NCI-H146 treated with DMSO at 0.1 percent for 48 hours (cell line): ENCODE data around the gene GBP7.
"Not testable (repeated sequence)": the region's sequence is repeated elsewhere in the genome, so short reads cannot be mapped to it uniquely, and the experiment has no call there.

Source experiments
- DNase-seq: peaks from one replicate; lab custom pipeline; 2025; ENCODE audit not compliant: unreplicated experiment; lab: John Stamatoyannopoulos, UW

Gene GBP7, protein sequence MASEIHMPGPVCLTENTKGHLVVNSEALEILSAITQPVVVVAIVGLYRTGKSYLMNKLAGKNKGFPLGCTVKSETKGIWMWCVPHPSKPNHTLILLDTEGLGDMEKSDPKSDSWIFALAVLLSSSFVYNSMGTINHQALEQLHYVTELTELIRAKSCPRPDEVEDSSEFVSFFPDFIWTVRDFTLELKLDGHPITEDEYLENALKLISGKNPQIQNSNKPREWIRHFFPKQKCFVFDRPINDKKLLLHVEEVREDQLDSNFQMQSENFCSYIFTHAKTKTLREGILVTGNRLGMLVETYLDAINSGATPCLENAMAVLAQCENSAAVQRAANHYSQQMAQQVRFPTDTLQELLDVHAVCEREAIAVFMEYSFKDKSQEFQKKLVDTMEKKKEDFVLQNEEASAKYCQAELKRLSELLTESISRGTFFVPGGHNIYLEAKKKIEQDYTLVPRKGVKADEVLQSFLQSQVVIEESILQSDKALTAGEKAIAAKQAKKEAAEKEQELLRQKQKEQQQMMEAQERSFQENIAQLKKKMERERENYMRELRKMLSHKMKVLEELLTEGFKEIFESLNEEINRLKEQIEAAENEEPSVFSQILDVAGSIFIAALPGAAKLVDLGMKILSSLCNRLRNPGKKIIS

DNA sequence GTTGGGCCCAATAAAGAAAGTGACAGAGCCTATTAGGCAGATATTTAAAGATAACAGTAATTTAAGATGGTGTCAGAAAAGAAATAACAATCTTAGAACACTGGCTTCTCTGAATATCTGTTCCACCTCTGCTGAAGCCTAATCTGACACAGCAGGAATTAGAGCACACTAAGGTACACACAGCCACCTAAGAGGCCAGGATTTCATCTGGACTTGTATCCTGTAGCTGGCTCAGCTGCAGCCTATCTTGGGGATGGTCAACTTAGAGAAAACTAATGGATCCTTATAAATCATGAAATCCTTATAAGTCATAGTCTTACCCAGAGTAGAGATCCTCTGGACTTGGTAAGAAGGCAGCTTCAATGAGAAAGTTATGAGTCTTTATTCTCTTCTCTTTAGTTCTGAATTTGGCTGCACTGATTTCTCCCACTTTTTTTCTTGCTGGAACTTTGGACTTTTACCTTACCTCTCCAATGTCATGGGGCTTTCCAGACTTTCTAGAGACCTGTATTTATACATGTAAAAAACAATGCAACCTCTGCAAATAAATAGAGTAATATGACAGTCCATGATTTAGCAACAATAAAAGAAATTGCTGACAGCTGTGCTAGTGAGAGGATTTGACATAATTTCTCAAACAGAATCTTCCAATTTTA is at the start of gene GBP7:
TSS of gene GBP7 (minus strand) at position 403 of the 656 bp plus-strand sequence. CDS start 4,068 bp downstream, outside the sequence.
- no peak for DNase-seq

DNA sequence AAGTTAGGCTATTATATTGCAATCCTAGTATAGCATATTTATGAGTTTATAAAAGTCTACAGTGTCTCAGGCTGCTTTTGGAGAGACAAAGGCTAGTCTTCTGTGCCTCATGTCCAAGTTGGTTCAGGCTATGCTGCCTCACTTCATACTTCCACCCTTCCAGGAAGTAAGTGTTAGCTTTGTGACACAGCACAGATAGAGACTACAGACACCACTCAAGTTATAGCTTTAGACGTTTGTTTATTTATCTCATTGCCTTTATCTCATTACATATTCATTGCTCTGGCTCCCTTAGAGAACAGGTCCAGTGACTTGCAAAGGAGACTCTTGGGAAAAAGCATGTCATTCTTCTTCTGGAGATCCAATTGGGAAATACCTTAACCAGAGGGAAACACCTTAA is 45.5 kb upstream of the GBP7 start:
- DNase-seq = no peak

DNA sequence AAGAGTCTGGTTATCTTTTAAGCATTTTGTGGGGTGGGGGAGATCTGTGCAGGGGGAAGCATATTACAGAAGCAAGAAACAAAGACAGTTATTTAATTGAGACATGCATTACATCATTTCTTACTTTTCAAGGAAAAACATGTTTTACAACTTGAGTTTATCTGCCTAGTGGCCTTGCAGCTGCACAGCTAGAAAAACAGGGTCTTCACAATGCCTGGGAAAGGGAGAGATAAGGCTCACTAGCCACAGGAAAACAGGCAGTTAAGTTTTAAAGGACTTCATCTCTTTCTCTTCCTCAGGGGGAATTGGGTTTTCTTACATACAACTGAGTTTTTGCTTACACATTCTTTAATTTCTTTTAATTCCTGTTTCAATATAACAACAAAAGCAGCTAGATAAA is 44.0 kb upstream of the GBP7 start:
- DNase-seq = not testable (repeated sequence)

DNA sequence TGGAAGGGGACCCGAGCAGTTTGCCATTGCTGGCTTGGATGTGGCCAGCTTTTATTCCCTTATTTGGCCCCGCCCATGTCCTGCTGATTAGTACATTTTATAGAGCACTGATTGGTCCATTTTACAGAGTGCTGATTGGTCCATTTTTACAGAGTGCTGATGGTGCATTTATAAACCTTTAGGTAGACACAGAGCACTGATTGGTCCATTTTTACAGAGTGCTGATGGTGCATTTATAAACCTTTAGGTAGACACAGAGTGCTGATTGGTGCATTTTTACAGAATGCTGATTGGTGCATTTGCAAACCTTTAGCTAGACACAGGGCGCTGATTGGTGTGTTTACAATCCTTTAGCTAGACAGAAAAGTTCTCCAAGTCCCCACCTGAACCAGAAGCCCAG is 43.1 kb upstream of the GBP7 start:
- DNase-seq = not testable (repeated sequence)

DNA sequence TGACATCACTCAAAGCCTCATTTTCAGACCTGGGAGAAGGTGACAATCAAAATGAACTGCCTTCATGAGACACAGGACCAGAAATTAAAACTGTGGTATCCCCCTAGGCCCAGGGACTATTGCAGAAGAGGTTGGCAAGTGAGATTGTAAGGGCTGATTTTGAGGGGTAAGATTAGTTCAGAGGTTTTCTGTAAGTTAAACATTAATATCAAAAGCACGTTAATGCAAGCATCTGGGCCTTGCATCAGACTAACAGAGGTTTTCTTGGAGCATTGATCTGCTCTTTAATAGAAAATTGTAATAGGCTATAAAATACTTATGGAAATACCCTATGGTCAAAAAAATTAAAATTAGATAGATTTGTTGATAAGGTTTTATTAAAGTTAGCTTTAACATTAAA is 37.5 kb upstream of the GBP7 start:
- no peak for DNase-seq

DNA sequence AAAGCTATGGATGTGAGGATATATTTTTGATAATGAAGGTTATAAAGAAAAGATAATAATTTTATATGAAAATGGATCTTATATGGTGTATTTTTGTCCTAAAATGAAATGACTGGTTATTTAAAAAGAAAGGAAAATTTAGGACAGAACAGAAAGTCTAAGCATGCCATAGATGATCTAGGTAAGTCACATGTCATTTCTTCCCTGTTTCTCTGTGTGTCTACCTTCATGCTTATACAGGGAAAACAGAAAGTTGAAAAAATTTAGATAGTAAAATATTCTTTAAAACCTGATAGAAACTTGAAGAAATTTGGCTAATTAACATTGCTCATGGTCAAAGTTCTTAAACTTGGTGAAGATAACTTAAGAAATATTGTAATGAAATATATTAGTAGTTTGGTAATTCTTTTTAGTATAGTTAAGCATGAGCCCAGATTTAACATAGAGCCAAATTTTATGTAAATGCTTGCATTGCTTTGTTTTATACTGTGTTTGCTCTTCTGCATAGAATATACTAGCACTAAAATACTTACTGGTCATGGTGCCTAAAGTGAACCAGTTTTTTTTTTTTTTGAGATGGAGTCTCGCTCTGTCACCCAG is 35.3 kb upstream of the GBP7 start:
- no peak for DNase-seq

DNA sequence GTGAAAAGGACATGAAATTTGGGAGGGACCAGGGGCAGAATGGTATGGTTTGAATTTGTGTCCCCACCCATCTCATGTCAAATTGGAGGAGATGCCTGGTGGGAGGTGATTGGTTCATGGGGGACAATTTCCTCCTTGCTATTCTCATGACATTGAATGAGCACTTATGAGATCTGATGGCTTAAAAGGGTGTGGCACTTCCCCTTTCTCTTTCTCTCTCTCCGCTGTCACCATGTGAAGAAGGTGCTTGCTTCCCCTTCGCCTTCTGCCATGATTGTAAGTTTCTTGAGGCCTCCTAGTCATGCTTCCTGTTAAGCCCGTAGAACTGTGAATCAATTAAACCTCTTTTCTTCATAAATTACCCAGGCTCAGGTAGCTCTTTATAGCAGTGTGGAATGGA is 30.6 kb upstream of the GBP7 start:
- DNase-seq = no peak

DNA sequence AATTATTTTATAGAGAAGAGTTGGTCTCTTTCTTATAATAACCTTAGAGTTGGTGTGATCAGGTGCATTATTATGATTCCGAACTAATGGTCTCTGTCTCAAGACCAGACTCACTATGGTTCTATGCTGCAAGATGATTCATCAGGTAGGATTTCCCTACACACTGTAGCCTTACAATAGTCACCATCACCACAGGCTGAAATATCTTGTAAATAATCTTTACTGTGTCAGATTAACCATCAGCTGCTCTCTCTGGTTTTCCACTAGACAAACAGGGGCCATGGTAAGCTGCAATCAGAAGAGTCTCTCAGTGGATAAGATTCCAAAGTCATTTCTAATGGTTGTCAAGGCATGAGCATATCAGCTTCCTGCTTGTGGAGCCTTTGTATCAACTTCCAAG is 27.4 kb upstream of the GBP7 start:
- DNase-seq = no peak

DNA sequence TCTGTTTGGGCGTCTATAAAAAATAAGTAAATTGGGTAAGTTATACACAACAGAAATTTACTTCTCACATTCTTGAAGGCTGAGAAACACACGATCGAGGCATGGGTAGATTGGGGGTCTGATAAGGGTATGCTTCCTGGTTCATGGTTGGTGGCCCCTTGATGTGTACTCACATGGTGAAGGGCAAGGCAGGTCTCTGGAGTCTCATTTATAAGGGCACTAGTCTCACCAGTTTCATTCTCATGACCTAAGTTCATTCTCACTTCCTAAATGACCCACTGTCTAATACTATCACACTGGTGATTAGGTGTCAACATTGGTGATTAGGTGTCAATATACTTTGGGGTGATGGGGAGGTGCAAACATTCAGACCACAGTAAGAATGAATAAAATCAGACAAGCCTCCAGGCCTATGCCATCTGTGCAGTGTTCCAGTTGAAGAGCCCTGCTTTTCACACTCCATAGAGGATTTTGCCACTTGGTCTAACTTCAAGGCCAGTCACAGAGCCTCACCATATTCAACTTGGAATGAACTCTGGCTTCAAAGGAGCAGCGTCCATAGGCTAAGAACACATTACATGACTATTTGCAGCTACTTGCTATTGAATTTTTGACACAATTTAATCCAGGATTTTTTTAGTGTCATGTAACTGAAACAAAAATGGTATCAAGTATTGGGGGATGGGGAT is 25.4 kb upstream of the GBP7 start:
- no peak for DNase-seq

DNA sequence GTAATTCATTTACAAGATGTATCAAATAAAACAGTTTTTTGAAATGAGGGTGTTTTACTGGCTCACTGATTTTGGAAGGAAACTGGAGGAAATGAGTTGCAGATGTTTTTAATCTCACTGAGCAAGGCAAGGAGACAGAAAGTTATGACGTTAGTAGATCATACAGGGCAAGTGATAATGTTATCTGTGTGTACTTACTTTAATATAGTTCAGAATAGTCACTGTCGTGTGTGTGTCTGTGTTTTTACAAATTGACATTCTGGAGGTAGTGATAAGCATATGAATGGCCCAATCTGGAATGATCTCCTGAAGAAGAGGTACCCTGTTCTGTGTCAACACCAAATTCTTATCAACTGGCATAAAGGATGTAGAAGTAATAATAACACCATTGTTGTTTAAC is 24.9 kb upstream of the GBP7 start:
- DNase-seq = no peak

DNA sequence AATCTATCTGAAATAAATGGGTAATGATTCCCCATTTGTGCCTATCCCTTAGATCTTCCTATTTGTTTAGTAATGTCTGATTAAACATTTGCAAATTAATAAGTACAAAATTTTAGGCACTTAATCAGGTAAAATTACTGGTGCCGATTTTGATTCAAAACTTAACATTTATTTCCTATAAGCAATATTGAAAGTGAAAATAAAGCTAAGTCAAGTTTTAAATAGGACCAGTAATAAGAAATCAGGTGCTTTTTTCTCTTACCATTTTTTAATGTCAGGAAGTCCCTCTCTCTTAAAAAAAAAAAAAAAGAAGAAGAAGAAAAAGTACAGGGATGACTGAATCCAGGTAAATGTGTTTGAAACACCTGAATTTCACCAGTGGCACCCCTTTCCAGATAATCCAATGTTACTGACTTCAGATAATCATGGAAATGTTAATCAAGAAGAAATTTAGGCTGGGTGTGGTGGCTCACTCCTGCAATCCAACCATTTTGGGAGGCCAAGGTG is 23.8 kb upstream of the GBP7 start:
- DNase-seq = no peak

DNA sequence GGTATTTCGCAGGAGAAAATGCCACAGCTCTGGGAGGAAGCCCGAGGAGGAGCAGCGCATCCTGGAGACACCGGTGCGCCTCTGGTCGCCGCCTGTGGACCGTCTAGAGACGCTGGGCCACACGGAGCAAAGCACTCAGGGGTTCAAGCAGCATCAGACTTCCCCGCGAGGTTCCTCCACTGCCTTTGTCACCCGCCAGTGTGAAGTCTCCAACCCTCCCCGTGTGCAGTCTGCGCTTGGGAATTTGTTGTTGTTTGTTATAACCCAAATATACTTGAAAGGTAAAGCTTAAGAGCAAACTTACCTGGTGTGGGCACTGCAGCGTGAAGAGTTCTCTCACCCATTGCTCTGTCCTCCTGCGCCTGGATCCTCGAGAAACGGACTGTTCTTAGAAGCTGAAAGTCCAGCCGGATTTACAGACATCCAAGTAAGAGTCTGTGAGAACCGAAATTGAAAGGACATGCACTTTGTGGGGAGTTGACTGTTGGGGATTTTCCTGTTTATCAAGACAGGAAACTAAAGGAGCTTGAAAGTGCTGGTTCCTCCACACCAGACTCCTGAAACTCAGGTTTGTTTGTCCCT is 22.8 kb upstream of the GBP7 start, which contains the start of gene GBP4:
TSS of gene GBP4 (minus strand) at position 452 of the 582 bp plus-strand sequence. CDS start at position 344, 108 bp downstream.
- no peak for DNase-seq

DNA sequence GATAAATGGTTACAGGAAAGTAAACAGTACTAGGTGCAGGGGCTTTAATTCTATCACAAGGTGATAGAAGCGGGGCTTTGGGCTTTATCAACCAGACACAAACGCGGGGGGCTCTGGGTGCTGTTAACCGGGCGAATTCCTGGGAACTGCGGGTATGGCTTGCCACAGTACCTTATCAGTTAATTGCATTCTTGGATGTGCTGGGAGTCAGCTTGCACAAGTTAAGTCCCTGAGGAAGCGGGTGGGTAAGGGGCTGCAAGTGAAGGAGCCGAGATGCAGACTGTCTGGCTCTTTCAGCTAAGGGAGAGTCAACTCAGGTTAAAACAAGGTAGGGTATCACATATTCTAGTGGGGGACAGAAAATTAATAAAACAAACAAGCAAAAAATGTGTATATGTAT is 22.3 kb upstream of the GBP7 start:
- no peak for DNase-seq

DNA sequence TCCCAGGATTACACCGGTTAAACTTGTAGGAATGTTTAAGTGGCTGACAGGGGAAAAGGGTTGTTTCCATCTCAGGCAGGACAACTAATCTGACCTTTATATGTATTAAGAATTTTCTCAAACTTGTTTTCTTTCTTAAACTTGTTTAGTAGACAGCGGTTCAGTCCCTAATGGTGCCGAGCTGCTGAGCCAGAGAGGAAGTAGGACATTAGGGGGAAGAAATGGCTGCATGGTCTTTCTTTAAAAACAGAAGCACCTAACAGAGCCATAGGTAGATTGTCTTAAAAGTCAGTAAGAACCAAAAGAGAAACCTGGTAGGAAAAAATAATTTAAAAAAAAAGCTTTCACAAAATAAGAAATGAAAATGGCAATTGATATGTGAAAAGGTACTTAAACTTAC is 19.7 kb upstream of the GBP7 start:
- no peak for DNase-seq

DNA sequence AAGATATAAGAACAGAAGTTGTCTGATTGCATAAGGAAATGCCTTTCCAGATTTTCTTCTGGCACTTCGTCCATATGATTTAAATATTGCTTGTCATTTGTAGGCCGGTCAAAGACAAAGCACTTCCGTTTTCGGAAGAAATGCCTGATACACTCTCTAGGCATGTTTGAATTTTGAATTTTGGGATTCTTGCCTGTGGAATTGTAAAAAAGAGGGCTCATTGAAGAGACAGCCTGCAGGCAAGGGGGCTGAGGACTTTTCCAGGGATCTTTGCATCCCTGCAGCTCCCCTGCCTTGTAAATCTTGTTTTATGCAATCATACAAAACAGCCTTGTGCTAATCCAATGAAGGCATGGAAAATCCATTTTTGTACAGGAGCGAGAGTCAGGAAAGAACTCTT is 15.5 kb upstream of the GBP7 start:
- DNase-seq = no peak

DNA sequence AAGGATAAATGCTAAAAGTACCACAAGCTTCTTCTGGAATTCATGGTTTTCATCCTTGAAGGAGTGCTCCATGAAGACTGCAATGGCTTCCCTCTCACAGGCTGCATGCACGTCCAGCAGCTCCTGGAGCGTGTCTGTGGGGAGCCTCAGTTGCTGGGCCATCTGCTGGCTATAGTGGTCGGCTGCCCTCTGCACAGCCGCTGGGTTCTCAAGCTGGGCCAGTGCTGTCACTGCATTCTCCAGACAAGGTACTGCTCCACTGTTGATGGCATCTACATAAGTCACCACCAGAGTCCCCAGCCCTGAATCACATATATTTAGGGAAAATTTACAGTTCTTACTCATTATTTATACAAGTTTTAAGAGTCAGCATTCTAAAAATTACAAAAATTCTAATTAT is 14.2 kb upstream of the GBP7 start:
- DNase-seq = no peak

DNA sequence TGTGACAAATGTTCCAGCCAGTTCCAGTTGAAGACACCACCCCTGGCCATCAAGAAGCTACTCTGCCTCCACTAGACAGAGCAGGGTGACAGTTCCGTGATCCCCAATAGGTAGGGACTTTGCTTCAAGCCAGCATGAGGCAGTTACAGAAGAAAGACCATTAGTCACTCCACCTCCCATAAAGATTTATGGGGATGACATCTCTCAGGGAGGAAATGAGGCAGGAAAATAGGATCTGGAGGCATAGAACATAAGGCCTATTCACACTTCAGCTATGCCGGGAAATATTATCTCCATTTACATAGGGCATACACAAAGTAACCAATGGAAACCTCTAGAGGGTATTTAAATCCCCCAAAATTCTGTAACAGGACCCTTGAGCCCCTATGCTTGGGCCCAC is 3.5 kb upstream of the GBP7 start:
- no peak for DNase-seq

DNA sequence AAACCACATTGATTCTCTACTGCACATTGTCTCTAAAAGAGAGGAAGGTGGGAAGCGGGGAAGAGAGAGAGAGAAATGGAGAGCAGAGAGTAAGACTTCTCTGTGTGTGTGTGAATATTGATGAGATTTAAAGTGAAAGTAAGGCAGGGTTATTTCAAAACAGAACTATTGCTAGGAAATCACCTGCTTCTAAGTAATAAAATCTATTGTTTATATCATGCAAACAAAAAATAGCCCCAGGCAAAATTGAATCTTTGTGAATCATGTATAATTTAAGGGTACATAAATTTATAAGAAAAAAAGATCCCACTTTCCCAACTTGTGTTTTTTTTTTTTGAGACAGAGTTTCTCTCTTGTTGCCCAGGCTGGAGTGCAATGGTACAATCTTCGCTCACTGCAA is 1.2 kb upstream of the GBP7 start:
- no peak for DNase-seq

DNA sequence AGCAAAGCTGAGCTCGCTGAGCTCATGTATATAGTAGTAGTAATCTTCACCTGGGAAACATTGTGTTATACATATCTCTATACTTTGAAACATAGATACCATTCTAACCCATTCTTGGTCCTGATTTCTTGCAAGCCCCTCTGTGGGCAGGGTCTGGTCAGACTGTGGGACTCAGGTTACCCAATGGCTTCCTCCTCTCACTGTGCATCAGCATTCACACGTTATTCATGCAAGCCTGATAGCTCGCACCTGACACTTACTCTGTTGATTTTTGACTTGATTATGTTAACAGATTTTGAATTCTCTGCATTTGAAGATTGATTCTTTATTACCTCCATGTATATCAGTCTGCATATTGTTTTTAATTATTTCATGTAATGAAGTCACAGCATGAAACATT is 1.3 kb downstream of the GBP7 start:
- DNase-seq = no peak

DNA sequence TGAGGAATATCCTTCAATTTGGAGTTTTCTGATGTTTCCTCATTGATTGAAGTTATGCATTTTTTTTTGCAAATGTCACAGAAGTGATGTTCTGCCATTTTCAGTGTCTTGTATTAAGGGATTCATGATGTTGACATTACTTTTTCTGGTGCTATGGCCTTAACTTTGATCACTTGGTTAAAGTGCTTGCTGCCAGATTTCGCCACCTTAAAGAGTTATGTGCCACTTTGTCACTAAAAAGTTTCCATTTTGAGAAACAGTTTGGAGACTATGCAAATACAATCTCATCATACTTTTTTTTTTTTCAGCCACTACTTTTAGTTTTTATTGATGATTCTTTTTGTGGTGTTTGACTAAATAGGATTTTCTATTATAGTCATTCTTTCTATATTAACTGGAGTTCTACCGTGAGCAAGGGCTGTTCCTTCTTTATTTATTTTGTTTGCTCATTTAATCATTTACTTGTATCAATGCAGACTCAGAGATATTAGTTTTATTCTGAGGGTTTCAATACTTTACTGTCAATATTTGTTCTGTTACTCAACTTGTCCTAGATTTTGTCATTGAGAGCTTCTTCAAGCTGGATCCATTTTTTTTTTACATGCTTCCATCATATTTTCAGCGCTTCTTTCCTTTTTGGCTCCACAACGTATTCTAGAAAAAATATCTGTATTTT is 3.2 kb downstream of the GBP7 start:
- no peak for DNase-seq
